ENCODE results near the gene RBM19. TPM values are rescaled to one million over a fixed set of nuclear protein-coding genes. Genes with fewer than 3 reads are reported as not detected.

Gene RBM19
- polyA plus RNA-seq, 1 donor: 27.2 TPM

GRCh38 chr12:113823016-113823415 lies 143.1 kb downstream of the RBM19 start:
- H3K4me1 ChIP-seq (ENCODE audit: control insufficient read depth, insufficient read depth, low read length): no peaks in the 10 kb centered on the region
- WGBS (ENCODE audit: insufficient coverage, low lambda C conversion rate): 40% methylated on average over 1 of the region's 16 CpGs
- no peak for DNase-seq
- no peaks in the 10 kb centered on the region for H3K9me3 ChIP-seq (ENCODE audit: control insufficient read depth, low read depth, low read length)
- peaks cover 6% of the 10 kb centered on the region for H3K36me3 ChIP-seq (ENCODE audit: control insufficient read depth, insufficient read depth, low read length)
- no peaks in the 10 kb centered on the region for H3K27me3 ChIP-seq (ENCODE audit: control insufficient read depth, insufficient read depth, low read length)
- H3K4me3 ChIP-seq (ENCODE audit: low read length): no peak overlapping the region
- H3K27ac ChIP-seq (ENCODE audit: low read length): no peak overlapping the region

DNA sequence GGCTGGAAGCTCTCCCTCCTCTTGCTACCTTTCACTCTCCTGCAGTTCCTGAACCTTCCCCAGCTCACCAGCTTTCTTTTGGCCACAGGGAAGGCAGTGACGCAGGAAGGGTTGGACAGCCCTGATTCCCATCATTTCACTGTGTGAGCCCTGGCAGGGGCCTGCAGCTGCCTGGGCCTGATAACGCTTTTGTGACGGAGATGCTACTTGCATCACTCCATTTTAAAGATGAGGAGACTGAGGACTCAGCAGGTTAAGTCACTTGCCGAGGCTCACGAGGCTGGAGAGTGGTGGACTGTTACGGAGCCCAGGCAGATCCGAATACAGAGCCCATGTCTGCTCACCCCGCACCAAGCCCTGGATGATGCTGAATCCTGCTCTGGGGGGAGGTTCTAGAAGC lies 145.3 kb downstream of the RBM19 start:
- Histone ChIP-seq H3K4me1 (ENCODE audit: control insufficient read depth, insufficient read depth, low read length) (no peaks in the 10 kb centered on the region), H3K27ac (ENCODE audit: low read length) (no peak overlapping the region), H3K4me3 (ENCODE audit: low read length) (no peak overlapping the region), H3K9me3 (ENCODE audit: control insufficient read depth, low read depth, low read length) (no peaks in the 10 kb centered on the region), H3K36me3 (ENCODE audit: control insufficient read depth, insufficient read depth, low read length) (peaks cover 9% of the 10 kb centered on the region), H3K27me3 (ENCODE audit: control insufficient read depth, insufficient read depth, low read length) (no peaks in the 10 kb centered on the region)
- no peak for DNase-seq
- WGBS (ENCODE audit: insufficient coverage, low lambda C conversion rate): no CpG with 5 or more reads among the region's 8 CpGs

- WGBS (ENCODE audit: insufficient coverage, low lambda C conversion rate): no CpG with 5 or more reads among the region's 15 CpGs
- no peak for DNase-seq
These were observed 145.8 kb downstream of the RBM19 start for GRCh38 chr12:113820309-113820708.

GRCh38 chr12:113819495-113819894 lies 146.6 kb downstream of the RBM19 start:
- WGBS (ENCODE audit: insufficient coverage, low lambda C conversion rate): no CpG with 5 or more reads among the region's 10 CpGs
- peaks cover 9% of the 10 kb centered on the region for H3K36me3 ChIP-seq (ENCODE audit: control insufficient read depth, insufficient read depth, low read length)
- H3K27ac ChIP-seq (ENCODE audit: low read length): no peak overlapping the region
- H3K27me3 ChIP-seq (ENCODE audit: control insufficient read depth, insufficient read depth, low read length): no peaks in the 10 kb centered on the region
- H3K4me1 ChIP-seq (ENCODE audit: control insufficient read depth, insufficient read depth, low read length): no peaks in the 10 kb centered on the region
- H3K4me3 ChIP-seq (ENCODE audit: low read length): no peak overlapping the region
- no peaks in the 10 kb centered on the region for H3K9me3 ChIP-seq (ENCODE audit: control insufficient read depth, low read depth, low read length)
- DNase-seq: no peak

More at GRCh38 chr12:113820309-113820708, 145.8 kb downstream of the RBM19 start:
- Histone ChIP-seq H3K4me3 (ENCODE audit: low read length) (no peak overlapping the region), H3K9me3 (ENCODE audit: control insufficient read depth, low read depth, low read length) (no peaks in the 10 kb centered on the region), H3K27me3 (ENCODE audit: control insufficient read depth, insufficient read depth, low read length) (no peaks in the 10 kb centered on the region), H3K36me3 (ENCODE audit: control insufficient read depth, insufficient read depth, low read length) (peaks cover 9% of the 10 kb centered on the region), H3K4me1 (ENCODE audit: control insufficient read depth, insufficient read depth, low read length) (no peaks in the 10 kb centered on the region), H3K27ac (ENCODE audit: low read length) (no peak overlapping the region)

DNA sequence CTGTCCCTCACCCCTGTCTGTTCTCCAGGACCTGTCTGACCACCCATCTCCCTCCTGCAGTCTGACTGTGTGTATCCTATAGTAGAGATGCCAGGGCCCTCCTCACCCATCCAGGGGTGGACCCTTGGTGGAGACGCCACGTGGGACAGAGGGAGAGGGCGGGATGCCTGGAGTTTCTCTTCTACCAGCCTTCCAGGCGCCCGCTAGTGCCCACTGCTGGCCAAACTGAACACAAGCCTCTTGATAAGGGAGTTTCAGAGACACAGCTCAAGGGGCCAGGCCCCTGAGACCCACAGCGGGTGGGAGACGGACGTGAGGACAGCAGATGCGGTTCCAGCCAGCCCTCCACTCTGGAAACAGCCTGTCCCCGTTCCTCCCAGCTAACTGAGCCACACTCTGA lies 147.3 kb downstream of the RBM19 start:
- Histone ChIP-seq H3K9me3 (ENCODE audit: control insufficient read depth, low read depth, low read length) (no peaks in the 10 kb centered on the region), H3K36me3 (ENCODE audit: control insufficient read depth, insufficient read depth, low read length) (peaks cover 9% of the 10 kb centered on the region), H3K27me3 (ENCODE audit: control insufficient read depth, insufficient read depth, low read length) (no peaks in the 10 kb centered on the region), H3K27ac (ENCODE audit: low read length) (no peak overlapping the region), H3K4me3 (ENCODE audit: low read length) (no peak overlapping the region), H3K4me1 (ENCODE audit: control insufficient read depth, insufficient read depth, low read length) (no peaks in the 10 kb centered on the region)
- WGBS (ENCODE audit: insufficient coverage, low lambda C conversion rate): no CpG with 5 or more reads among the region's 10 CpGs
- DNase-seq: no peak

GRCh38 chr12:113818283-113818682 lies 147.8 kb downstream of the RBM19 start:
- no peaks in the 10 kb centered on the region for H3K9me3 ChIP-seq (ENCODE audit: control insufficient read depth, low read depth, low read length)
- no peaks in the 10 kb centered on the region for H3K27me3 ChIP-seq (ENCODE audit: control insufficient read depth, insufficient read depth, low read length)
- no peak for DNase-seq
- no CpG with 5 or more reads among the region's 4 CpGs for WGBS (ENCODE audit: insufficient coverage, low lambda C conversion rate)
- H3K36me3 ChIP-seq (ENCODE audit: control insufficient read depth, insufficient read depth, low read length): peaks cover 9% of the 10 kb centered on the region
- H3K27ac ChIP-seq (ENCODE audit: low read length): no peak overlapping the region
- no peaks in the 10 kb centered on the region for H3K4me1 ChIP-seq (ENCODE audit: control insufficient read depth, insufficient read depth, low read length)
- H3K4me3 ChIP-seq (ENCODE audit: low read length): no peak overlapping the region

DNA sequence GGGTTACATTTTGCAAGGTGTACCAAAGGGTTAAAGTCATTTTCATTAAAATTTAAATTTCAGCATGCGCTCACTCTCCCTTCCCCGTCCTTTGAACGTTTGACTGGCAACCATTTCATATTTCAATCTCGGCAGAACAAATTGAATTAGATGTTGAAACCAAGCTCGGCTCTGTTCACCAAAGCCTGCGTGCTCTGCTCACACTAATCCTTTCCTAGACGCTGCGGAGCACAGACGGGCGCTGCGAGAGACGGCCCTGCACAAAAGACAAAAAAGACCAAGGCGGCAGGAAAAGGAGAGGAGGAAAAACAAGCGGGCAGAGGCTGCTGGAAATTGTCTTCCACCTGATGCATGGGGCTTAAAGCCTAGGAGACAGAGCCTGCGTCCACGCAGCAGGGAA lies 149.3 kb downstream of the RBM19 start:
- Histone ChIP-seq H3K27me3 (ENCODE audit: control insufficient read depth, insufficient read depth, low read length) (no peaks in the 10 kb centered on the region), H3K36me3 (ENCODE audit: control insufficient read depth, insufficient read depth, low read length) (peaks cover 6% of the 10 kb centered on the region), H3K4me1 (ENCODE audit: control insufficient read depth, insufficient read depth, low read length) (no peaks in the 10 kb centered on the region), H3K4me3 (ENCODE audit: low read length) (no peak overlapping the region), H3K27ac (ENCODE audit: low read length) (no peak overlapping the region), H3K9me3 (ENCODE audit: control insufficient read depth, low read depth, low read length) (no peaks in the 10 kb centered on the region)
- WGBS (ENCODE audit: insufficient coverage, low lambda C conversion rate): 80% methylated on average over 3 of the region's 16 CpGs
- no peak for DNase-seq

DNA sequence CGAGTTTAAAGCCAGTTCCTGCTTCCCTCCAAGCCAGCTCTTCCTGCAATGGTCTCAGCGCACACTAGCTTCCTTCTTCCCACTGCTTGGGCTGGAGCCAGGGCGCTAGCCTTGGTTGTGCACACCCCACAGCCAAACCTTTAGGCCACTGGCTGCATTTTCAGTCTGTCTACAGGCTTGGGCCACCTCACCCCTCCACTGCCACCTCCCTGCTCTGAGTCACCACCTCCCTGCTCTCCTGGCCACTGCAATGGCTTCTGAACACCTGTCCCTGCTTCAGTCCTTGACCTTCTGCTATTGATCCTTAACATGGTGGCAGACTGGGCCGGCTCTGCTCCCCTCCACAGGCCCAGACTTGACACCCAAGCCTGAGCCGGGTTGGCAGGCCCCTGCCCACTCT lies 151.1 kb downstream of the RBM19 start:
- Histone ChIP-seq H3K36me3 (ENCODE audit: control insufficient read depth, insufficient read depth, low read length) (peaks cover 3% of the 10 kb centered on the region), H3K9me3 (ENCODE audit: control insufficient read depth, low read depth, low read length) (no peaks in the 10 kb centered on the region), H3K4me3 (ENCODE audit: low read length) (no peak overlapping the region), H3K27me3 (ENCODE audit: control insufficient read depth, insufficient read depth, low read length) (no peaks in the 10 kb centered on the region), H3K27ac (ENCODE audit: low read length) (no peak overlapping the region), H3K4me1 (ENCODE audit: control insufficient read depth, insufficient read depth, low read length) (no peaks in the 10 kb centered on the region)
- no peak for DNase-seq
- no CpG with 5 or more reads among the region's 5 CpGs for WGBS (ENCODE audit: insufficient coverage, low lambda C conversion rate)

DNA sequence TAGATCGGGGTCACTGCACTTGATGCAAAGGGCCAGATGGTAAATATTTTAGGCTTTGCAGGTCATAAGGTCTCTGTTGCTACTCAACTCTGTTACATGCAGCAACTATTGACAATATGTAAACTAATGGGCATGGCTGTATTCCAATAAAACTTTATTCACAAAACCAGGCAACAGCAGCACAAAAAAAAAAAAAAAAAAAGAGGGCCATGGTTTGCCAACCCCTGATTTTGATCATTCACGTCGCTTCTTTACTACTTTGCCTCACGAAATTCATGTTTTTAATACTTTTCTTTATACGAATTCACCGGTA lies 152.9 kb downstream of the RBM19 start:
- Histone ChIP-seq H3K9me3 (ENCODE audit: control insufficient read depth, low read depth, low read length) (no peaks in the 10 kb centered on the region), H3K27ac (ENCODE audit: low read length) (no peak overlapping the region), H3K4me3 (ENCODE audit: low read length) (no peak overlapping the region), H3K4me1 (ENCODE audit: control insufficient read depth, insufficient read depth, low read length) (no peaks in the 10 kb centered on the region), H3K36me3 (ENCODE audit: control insufficient read depth, insufficient read depth, low read length) (peaks cover 3% of the 10 kb centered on the region), H3K27me3 (ENCODE audit: control insufficient read depth, insufficient read depth, low read length) (no peaks in the 10 kb centered on the region)
- WGBS (ENCODE audit: insufficient coverage, low lambda C conversion rate): 50% methylated on average over 2 of the region's 6 CpGs
- DNase-seq: no peak

DNA sequence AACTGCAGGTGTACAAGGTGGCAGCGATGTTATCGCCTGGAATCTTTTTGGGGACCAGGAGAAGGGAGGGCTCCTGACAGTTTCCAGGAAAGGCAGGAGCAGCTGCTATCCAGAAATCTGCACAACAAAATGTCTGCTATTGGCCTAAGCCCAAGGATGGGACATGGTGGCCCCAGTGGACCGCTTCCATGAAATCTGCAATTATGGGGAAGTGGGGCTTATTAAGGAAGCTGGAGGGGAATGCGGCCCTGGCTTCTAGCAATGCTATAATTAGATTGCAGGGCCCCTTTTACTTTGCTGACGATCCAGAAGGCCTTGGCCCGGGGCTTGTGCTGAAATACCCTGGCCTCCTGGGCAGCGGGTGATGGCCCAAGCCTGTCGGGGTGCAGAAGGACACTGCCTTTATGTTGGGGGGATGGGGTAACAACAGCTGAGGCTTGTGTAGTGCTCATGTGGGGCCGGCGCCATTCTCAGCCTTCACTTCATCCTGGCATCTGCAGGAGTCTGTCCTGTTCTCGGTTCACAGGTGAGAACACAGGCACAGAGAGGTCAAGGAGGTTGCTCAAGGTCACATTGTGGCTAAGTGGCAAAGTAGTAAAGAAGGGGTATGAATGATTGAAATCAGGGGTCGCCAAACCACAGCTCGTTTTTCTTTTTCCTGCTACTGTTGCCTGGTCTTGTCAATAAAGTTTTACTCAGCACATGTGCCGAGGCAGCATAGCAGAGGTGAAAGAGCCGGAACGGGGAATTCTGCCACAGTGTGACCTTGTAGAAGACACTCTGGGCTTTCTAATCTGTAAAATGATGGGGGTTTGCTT lies 153.5 kb downstream of the RBM19 start:
- Histone ChIP-seq H3K27me3 (ENCODE audit: control insufficient read depth, insufficient read depth, low read length) (no peaks in the 10 kb centered on the region), H3K36me3 (ENCODE audit: control insufficient read depth, insufficient read depth, low read length) (peaks cover 3% of the 10 kb centered on the region), H3K9me3 (ENCODE audit: control insufficient read depth, low read depth, low read length) (no peaks in the 10 kb centered on the region), H3K27ac (ENCODE audit: low read length) (no peak overlapping the region), H3K4me3 (ENCODE audit: low read length) (no peak overlapping the region), H3K4me1 (ENCODE audit: control insufficient read depth, insufficient read depth, low read length) (no peaks in the 10 kb centered on the region)
- no peak for DNase-seq
- WGBS (ENCODE audit: insufficient coverage, low lambda C conversion rate): no CpG with 5 or more reads among the region's 16 CpGs
